GM12878 (cell line): ENCODE results near the gene GATAD2B.

Experiments used
- CEBPB ChIP-seq, 2 experiments: fragments of 150-350 bp in 1 of 2; IDR thresholded peaks; 2 replicates each; pipeline ENCODE4 v1.6.1; 2012 to 2014; ENCODE audit warnings: low read depth in 2 of 2, low read length in 2 of 2, borderline replicate concordance in 1 of 2, inconsistent platforms in 1 of 2
- CHD1 ChIP-seq: IDR thresholded peaks from 2 replicates; pipeline ENCODE4 v1.6.1; 2012; ENCODE audit warnings: low read depth, low read length, improper control_type of control experiment
- CREB1 ChIP-seq: IDR thresholded peaks from 2 replicates; pipeline ENCODE4 v1.6.1; 2012; ENCODE audit warnings: low read depth, mild to moderate bottlenecking, inconsistent platforms
- CTCF ChIP-seq, 3 experiments: IDR thresholded peaks in 2 of 3; conservative IDR thresholded peaks in 1 of 3; 2 replicates each; pipeline ENCODE4 v1.5.1; 2011; ENCODE audit warnings: low read depth in 3 of 3, low read length in 3 of 3, mild to moderate bottlenecking in 3 of 3, control low read depth in 2 of 3, moderate library complexity in 2 of 3, inconsistent platforms in 1 of 3, mixed read lengths in 1 of 3; ENCODE audit not compliant: control insufficient read depth in 2 of 3, insufficient read depth in 1 of 3; ENCODE audit errors: extremely low read depth in 1 of 3
- NRF1 ChIP-seq: conservative IDR thresholded peaks from 2 replicates; pipeline ENCODE4 v1.6.1; 2011; ENCODE audit warnings: mild to moderate bottlenecking, low read depth, low read length, improper control_type of control experiment
- POLR2AphosphoS5 ChIP-seq: IDR thresholded peaks from 2 replicates; pipeline ENCODE4 v1.6.1; 2011; ENCODE audit warnings: mild to moderate bottlenecking, low read length, inconsistent platforms
- SIN3A ChIP-seq: IDR thresholded peaks from 2 replicates; pipeline ENCODE4 v1.6.1; 2012; ENCODE audit warnings: low read depth, low read length, improper control_type of control experiment
- SMC3 ChIP-seq: IDR thresholded peaks from 2 replicates; pipeline ENCODE4 v1.6.1; 2011; ENCODE audit warnings: low read length, improper control_type of control experiment, borderline replicate concordance
- TAF1 ChIP-seq: IDR thresholded peaks from 2 replicates; pipeline ENCODE4 v1.6.1; 2011; ENCODE audit warnings: mild to moderate bottlenecking, low read depth, low read length, borderline replicate concordance
- WRNIP1 ChIP-seq: IDR thresholded peaks from 2 replicates; pipeline ENCODE4 v1.6.1; 2011; ENCODE audit warnings: low read depth, low read length, improper control_type of control experiment, borderline replicate concordance
- TF ChIP-seq, protein P1 (sequence below): IDR thresholded peaks from 2 replicates; pipeline ENCODE4 v1.6.1; 2012; ENCODE audit warnings: mild to moderate bottlenecking, low read depth, low read length
- TF ChIP-seq, protein P2 (sequence below): IDR thresholded peaks from 2 replicates; pipeline ENCODE4 v1.6.1; 2012; ENCODE audit warnings: low read depth, low read length, improper control_type of control experiment

- TF ChIP-seq CREB1 (0 out of 2 replicates have a peak, but pooled peaks have one; percentile 50), POLR2AphosphoS5 (no peak), CEBPB (IDR thresholded peaks at IDR 0.05; ENCODE audit: borderline replicate concordance in 1 of 2, low read depth in 2 of 2, low read length in 2 of 2) (no peak), CHD1 (no peak), TAF1 (peak; percentile 73; the same call in 1 of the 2 replicates), SIN3A (no peak), NRF1 (no peak), CTCF (IDR thresholded peaks at IDR 0.05 in 2 of 3, conservative IDR thresholded peaks at IDR 0.05 in 1 of 3; ENCODE audit: control insufficient read depth in 2 of 3, extremely low read depth in 1 of 3, insufficient read depth in 1 of 3, low read depth in 3 of 3, low read length in 3 of 3) (peak; percentile 78 to 95 (median 90)), SMC3 (peak; percentile 65; the same call in 1 of the 2 replicates), WRNIP1 (no peak)
- TF ChIP-seq, protein P1, sequence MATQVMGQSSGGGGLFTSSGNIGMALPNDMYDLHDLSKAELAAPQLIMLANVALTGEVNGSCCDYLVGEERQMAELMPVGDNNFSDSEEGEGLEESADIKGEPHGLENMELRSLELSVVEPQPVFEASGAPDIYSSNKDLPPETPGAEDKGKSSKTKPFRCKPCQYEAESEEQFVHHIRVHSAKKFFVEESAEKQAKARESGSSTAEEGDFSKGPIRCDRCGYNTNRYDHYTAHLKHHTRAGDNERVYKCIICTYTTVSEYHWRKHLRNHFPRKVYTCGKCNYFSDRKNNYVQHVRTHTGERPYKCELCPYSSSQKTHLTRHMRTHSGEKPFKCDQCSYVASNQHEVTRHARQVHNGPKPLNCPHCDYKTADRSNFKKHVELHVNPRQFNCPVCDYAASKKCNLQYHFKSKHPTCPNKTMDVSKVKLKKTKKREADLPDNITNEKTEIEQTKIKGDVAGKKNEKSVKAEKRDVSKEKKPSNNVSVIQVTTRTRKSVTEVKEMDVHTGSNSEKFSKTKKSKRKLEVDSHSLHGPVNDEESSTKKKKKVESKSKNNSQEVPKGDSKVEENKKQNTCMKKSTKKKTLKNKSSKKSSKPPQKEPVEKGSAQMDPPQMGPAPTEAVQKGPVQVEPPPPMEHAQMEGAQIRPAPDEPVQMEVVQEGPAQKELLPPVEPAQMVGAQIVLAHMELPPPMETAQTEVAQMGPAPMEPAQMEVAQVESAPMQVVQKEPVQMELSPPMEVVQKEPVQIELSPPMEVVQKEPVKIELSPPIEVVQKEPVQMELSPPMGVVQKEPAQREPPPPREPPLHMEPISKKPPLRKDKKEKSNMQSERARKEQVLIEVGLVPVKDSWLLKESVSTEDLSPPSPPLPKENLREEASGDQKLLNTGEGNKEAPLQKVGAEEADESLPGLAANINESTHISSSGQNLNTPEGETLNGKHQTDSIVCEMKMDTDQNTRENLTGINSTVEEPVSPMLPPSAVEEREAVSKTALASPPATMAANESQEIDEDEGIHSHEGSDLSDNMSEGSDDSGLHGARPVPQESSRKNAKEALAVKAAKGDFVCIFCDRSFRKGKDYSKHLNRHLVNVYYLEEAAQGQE = no peak
- TF ChIP-seq, protein P2, sequence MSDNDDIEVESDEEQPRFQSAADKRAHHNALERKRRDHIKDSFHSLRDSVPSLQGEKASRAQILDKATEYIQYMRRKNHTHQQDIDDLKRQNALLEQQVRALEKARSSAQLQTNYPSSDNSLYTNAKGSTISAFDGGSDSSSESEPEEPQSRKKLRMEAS = no peak
These were observed 24.0 kb upstream of the GATAD2B start, which contains the start of gene DENND4B for GRCh38 chr1:153946622-153947241.
